GM10266 (cell line): ENCODE data around the gene ALDH3B1.

Experiments used
- DNase-seq: peaks from one replicate; pipeline ENCODE4 v3.0.0; 2012; ENCODE audit errors: extremely low spot score
- TF ChIP-seq, protein P1 (sequence below): IDR thresholded peaks from 2 replicates; pipeline ENCODE4 v1.5.1; 2012; ENCODE audit warnings: mild to moderate bottlenecking, low read depth; ENCODE audit not compliant: control insufficient read depth, insufficient read depth; ENCODE audit errors: missing control alignments

Gene ALDH3B1

DNA sequence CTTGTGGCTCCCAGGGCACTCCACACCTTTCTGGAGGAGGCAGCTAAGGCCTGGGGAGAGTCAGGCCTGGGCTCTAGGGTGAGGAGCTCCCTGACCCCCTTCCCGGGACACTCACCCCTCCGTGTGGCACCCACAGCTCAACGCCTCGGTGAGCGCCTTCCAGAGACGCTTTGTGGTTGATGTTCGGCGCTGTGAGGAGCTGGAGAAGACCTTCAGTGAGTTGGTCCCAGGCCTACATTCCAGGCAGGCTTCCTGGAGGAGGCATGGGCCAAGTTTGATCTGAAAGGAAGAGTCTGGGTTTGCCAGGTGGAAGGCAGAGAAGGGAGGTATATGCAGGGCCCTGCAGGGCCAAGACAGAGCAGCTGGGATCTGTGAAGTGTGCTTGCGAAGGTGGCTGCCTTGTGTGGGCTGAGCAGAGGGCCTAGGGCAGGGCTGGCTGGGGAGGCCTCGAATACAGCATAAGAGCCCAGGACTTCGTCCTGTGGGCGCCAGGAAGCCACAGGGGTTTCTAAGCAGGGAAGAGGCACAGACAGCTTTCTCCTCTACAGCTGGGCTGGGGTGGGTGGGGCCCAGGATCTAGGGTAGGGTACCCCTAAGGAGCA lies 31.6 kb downstream of the ALDH3B1 start:
- TF ChIP-seq, protein P1, sequence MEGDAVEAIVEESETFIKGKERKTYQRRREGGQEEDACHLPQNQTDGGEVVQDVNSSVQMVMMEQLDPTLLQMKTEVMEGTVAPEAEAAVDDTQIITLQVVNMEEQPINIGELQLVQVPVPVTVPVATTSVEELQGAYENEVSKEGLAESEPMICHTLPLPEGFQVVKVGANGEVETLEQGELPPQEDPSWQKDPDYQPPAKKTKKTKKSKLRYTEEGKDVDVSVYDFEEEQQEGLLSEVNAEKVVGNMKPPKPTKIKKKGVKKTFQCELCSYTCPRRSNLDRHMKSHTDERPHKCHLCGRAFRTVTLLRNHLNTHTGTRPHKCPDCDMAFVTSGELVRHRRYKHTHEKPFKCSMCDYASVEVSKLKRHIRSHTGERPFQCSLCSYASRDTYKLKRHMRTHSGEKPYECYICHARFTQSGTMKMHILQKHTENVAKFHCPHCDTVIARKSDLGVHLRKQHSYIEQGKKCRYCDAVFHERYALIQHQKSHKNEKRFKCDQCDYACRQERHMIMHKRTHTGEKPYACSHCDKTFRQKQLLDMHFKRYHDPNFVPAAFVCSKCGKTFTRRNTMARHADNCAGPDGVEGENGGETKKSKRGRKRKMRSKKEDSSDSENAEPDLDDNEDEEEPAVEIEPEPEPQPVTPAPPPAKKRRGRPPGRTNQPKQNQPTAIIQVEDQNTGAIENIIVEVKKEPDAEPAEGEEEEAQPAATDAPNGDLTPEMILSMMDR = no peak
- DNase-seq = no peak

DNA sequence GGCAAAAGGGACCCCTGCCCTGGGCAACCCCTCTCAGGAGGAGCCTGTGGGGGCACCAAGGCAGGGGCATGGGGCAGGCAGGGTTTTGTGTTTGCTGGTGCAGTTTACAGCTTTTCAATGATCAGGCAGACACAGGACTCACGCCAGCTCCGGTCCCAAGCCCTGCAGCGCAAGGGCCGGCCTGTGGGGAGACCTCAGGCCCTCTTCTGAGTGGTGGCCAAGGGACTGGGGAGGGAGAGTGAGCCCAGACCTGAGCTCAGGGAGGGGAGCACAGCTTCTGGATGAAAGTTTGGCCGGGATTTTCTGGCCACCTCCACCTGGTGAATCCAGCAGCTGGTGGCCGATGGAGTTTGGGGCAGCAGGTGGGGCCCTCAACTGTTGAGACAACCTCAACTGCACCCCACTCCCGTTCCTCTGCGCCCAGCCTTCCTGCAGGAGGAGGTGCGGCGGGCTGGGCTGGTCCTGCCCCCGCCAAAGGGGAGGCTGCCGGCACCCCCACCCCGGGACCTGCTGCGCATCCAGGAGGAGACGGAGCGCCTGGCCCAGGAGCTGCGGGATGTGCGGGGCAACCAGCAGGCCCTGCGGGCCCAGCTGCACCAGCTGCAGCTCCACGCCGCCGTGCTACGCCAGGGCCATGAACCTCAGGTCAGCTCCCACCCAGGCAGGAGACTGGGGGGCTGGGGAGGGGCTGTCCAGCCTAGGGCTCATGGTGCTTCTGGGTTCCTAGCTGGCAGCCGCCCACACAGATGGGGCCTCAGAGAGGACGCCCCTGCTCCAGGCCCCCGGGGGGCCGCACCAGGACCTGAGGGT lies 32.3 kb downstream of the ALDH3B1 start:
- DNase-seq = no peak
- TF ChIP-seq, protein P1 = no peak

DNA sequence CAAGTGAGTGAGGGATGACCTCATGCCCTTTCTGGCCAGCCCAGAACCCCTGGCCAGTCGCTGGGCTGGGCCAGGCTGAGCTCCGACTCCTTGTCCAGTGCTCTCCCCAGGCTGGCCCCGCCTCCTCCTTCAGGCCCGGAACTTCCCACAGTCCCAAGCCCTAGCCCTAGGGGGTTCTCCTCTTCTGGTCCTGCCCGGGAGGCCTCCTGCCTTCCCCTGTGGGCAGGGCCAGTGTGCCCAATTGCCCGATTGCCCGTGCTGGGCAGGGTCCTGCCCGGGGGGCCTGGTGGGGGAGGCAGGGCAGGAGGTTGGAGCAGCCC lies 32.9 kb downstream of the ALDH3B1 start:
- no peak for DNase-seq
- TF ChIP-seq, protein P1 = no peak

DNA sequence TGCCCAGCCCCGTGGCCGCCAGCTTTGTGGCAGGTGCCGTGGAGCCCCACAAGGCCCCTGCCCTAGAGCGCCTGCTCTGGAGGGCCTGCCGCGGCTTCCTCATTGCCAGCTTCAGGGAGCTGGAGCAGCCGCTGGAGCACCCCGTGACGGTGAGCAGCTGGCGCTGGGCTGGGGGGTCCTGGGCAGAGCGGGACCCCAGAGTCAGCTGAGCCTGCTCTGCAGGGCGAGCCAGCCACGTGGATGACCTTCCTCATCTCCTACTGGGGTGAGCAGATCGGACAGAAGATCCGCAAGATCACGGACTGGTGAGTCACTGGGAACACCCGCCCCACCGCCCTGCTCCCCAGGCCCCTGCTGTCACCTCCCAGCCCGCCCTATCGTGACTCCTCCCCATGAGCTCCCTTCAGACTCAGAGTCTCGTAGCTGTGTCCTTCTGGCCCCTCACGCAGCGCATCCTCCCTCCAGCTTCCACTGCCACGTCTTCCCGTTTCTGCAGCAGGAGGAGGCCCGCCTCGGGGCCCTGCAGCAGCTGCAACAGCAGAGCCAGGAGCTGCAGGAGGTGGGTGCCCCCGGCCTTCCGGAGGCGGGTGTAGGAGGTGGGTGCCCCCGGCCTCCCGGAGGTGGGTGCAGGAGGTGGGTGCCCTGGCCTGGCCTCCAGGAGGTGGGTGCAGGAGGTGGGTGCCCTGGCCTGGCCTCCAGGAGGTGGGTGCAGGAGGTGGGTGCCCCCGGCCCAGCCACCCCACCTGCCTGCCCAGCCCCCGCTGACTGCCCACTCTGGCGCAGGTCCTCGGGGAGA lies 33.4 kb downstream of the ALDH3B1 start:
- DNase-seq = no peak
- TF ChIP-seq, protein P1 = no peak

DNA sequence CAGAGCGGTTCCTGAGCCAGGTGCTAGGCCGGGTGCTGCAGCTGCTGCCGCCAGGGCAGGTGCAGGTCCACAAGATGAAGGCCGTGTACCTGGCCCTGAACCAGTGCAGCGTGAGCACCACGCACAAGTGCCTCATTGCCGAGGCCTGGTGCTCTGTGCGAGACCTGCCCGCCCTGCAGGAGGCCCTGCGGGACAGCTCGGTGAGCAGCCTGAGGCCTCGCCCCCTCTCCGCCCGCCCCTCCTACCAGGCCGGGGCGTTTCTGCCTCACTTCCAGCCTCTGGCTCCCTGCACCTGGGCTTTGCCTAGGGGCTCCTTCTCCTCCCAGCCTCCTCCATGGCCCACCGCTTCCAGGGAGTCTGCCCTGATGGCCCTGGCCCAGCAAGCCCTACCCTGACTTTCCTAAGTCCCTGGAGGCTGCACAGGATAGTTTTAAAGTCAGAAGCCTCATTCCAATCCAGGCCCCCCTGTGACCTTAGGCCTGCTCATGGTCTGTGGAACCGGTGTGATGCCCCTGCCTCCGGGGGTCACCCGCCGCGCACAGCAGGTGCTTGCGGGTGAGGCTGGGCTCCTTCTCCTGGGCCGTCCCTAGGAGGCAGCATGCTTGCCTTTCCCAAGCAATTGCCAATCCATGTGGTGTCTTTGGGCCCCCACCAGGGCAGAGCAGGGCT lies 34.2 kb downstream of the ALDH3B1 start:
- TF ChIP-seq, protein P1 = no peak
- peak; percentile 24 for DNase-seq

DNA sequence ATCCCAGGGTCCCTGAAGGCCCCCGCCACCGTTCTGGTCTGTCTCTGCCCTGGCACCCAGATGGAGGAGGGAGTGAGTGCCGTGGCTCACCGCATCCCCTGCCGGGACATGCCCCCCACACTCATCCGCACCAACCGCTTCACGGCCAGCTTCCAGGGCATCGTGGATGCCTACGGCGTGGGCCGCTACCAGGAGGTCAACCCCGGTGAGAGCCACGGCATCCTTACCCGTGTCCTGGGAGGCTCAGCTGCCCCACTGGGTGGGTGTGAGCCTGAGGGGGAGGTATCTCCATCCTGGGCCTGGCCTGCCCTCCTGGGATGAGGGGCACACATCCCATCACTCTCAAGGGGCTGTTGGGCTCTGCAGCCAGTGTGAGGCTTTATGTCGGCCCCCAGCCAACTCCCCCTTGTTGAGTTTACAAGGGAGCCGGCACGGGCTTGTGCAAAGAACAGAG lies 34.8 kb downstream of the ALDH3B1 start:
- TF ChIP-seq, protein P1 = no peak
- peak; percentile 24 for DNase-seq
